CD4-positive, alpha-beta T cell (primary cell): ENCODE results near the gene ZXDC. TPM values are rescaled to one million over a fixed set of nuclear protein-coding genes. Genes with fewer than 3 reads are reported as not detected.

Experiments
- ATAC-seq: fragments of 200-7000 bp; cut with Tn5 transposase; one replicate; pipeline ENCODE4 v1.10.0; 2022; ENCODE audit warnings: mild to moderate bottlenecking; ENCODE audit not compliant: poor library complexity
- CTCF ChIA-PET: fragments of 350-600 bp; sonication (Branson Sonifier 250); formaldehyde crosslinking; loops from one replicate; lab custom pipeline; 2021; ENCODE audit warnings: antibody characterized with exemption, inconsistent platforms; lab: Charles Lee
- POLR2A ChIA-PET: fragments of 350-600 bp; sonication (Branson Sonifier 250); formaldehyde crosslinking; loops from one replicate; lab custom pipeline; 2021; ENCODE audit warnings: antibody characterized with exemption, inconsistent platforms; lab: Charles Lee
- DNase-seq, 14 experiments: peaks; one replicate each; pipeline ENCODE4 v3.0.0-alpha.2; 2013 to 2020; ENCODE audit warnings: mixed read lengths in 2 of 14
- H3K27ac ChIP-seq, 2 donors: one replicate each; pipeline versions ENCODE4 v1.5.1 to v1.7.0; 2013; ENCODE audit warnings: low read length in 2 of 2, low read depth in 1 of 2, mild to moderate bottlenecking in 1 of 2
- H3K27me3 ChIP-seq, 2 experiments: 1 replicate in 1 of 2; 2 replicates in 1 of 2; pipeline versions ENCODE4 v1.6.1 to v1.7.0; 2013; ENCODE audit warnings: low read length in 2 of 2, control low read depth in 1 of 2, mild to moderate bottlenecking in 1 of 2, moderate library complexity in 1 of 2; ENCODE audit not compliant: insufficient read depth in 2 of 2, control insufficient read depth in 1 of 2
- H3K36me3 ChIP-seq: one replicate; pipeline ENCODE4 v1.6.1; 2013; ENCODE audit warnings: low read length, control low read depth; ENCODE audit not compliant: insufficient read depth
- H3K4me1 ChIP-seq: one replicate; pipeline ENCODE4 v1.6.1; 2013; ENCODE audit warnings: low read length, control low read depth; ENCODE audit not compliant: insufficient read depth
- H3K4me3 ChIP-seq: one replicate; pipeline ENCODE4 v1.5.1; 2013; ENCODE audit warnings: mild to moderate bottlenecking, low read length, moderate library complexity
- H3K9me3 ChIP-seq, 2 experiments: 1 replicate in 1 of 2; 2 replicates in 1 of 2; pipeline versions ENCODE4 v1.6.1 to v1.7.0; 2013; ENCODE audit warnings: low read length in 2 of 2, mild to moderate bottlenecking in 2 of 2, control low read depth in 1 of 2, moderate library complexity in 1 of 2; ENCODE audit not compliant: control insufficient read depth in 1 of 2, insufficient read depth in 1 of 2
- H3K27ac Mint-ChIP-seq: one replicate; pipeline ENCODE4 v1.8.0; 2020; ENCODE audit warnings: mixed read lengths
- H3K27me3 Mint-ChIP-seq: one replicate; pipeline ENCODE4 v1.8.0; 2021; ENCODE audit warnings: mixed read lengths
- H3K36me3 Mint-ChIP-seq: one replicate; pipeline ENCODE4 v1.8.0; 2021; ENCODE audit warnings: low read depth, mixed read lengths
- H3K4me1 Mint-ChIP-seq: one replicate; pipeline ENCODE4 v1.8.0; 2021; ENCODE audit warnings: low read depth, mixed read lengths
- H3K4me3 Mint-ChIP-seq: one replicate; pipeline ENCODE4 v1.8.0; 2020; ENCODE audit warnings: mild to moderate bottlenecking, mixed read lengths
- H3K9me3 Mint-ChIP-seq: one replicate; pipeline ENCODE4 v1.8.0; 2020; ENCODE audit warnings: mixed read lengths
- intact Hi-C, 2 experiments: fragments of 100-400 bp; cut with DNase I in 1 of 2; cut with micrococcal nuclease in 1 of 2; formaldehyde crosslinking; loops; one replicate each; pipeline versions ENCODE4 v1.15.1 to v1.9.0; 2023 to 2025; cut with DNase I, micrococcal nuclease
- total RNA-seq, 174 experiments: library from RNA in 2 of 174; stranded (reverse) in 2 of 174; gene quantifications; one replicate each; pipeline ENCODE4 v1.2.3 and lab custom pipeline; 2021 to 2026
- TF ChIP-seq, protein P1 (sequence below): fragments of 200-600 bp; IDR thresholded peaks from one replicate; pipeline ENCODE4 v1.8.0; 2022; ENCODE audit warnings: antibody characterized with exemption, mild to moderate bottlenecking

ZXDC gene
- total RNA-seq, 2 experiments from 2014 or later, result 60.7 to 61.3 TPM

DNA sequence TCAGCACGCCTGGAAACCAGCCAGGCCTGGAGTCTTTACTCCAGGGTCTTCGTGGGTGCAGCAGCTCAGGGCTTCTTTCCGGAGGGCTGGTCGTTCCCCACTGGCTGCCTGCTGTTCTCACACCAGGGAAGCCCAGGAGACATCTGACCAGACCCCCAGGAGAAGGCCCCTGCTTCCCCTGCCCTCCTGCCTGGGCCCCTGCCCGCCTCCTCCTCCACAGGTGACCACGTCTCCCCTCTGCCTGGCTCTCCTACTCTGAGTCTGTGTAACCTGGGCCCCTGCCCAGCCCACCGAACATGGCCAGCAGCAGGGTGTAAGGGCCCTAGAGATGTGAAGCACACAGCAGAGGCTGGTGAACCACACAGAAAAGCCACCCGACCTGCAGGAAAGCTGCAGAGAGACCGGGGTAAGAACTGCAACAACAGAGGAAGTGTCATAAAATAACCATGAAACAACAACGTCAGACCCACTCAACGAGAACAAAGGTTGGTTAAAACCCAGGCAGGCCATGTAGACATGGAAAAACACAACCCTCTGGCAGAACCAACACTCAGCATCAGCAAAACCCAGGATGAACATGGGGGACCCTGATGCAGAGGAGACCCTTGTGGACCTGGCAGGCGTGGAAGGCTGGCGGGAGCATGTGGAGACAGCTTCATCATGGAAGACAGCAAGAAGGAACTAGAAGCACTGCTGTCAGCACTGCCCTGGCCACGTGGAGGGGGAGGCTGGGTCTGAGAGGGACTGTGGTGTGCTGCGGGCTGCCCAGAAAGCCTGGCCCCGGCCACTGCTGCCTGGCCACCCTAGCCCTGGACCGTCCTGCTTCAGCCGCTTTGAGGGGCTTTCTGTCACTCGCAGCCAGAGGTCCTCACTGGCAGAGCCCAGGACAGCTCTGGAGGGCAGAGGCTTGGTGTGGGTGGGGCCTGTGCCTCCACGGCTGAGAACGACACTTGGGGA, 21.5 kb upstream of the ZXDC start:
- no peak overlapping the region for H3K4me3 Mint-ChIP-seq
- Histone ChIP-seq H3K9me3 (no peaks in the 10 kb centered on the region), H3K36me3 (no peaks in the 10 kb centered on the region), H3K27me3 (no peaks in the 10 kb centered on the region), H3K27ac (no peak overlapping the region), H3K4me3 (no peak overlapping the region), H3K4me1 (no peaks in the 10 kb centered on the region)
- DNase-seq, result no peak
- ATAC-seq, result no peak
- TF ChIP-seq, protein P1, sequence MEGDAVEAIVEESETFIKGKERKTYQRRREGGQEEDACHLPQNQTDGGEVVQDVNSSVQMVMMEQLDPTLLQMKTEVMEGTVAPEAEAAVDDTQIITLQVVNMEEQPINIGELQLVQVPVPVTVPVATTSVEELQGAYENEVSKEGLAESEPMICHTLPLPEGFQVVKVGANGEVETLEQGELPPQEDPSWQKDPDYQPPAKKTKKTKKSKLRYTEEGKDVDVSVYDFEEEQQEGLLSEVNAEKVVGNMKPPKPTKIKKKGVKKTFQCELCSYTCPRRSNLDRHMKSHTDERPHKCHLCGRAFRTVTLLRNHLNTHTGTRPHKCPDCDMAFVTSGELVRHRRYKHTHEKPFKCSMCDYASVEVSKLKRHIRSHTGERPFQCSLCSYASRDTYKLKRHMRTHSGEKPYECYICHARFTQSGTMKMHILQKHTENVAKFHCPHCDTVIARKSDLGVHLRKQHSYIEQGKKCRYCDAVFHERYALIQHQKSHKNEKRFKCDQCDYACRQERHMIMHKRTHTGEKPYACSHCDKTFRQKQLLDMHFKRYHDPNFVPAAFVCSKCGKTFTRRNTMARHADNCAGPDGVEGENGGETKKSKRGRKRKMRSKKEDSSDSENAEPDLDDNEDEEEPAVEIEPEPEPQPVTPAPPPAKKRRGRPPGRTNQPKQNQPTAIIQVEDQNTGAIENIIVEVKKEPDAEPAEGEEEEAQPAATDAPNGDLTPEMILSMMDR, result no peak
- no peak overlapping the region for H3K27ac Mint-ChIP-seq
- no peaks in the 10 kb centered on the region for H3K27me3 Mint-ChIP-seq
- H3K4me1 Mint-ChIP-seq, result peaks cover 11% of the 10 kb centered on the region
- POLR2A ChIA-PET, result no interaction called here
- intact Hi-C loops, result no loop called here
- H3K9me3 Mint-ChIP-seq, result no peaks in the 10 kb centered on the region
- no peaks in the 10 kb centered on the region for H3K36me3 Mint-ChIP-seq
- CTCF ChIA-PET, result no interaction called here

DNA sequence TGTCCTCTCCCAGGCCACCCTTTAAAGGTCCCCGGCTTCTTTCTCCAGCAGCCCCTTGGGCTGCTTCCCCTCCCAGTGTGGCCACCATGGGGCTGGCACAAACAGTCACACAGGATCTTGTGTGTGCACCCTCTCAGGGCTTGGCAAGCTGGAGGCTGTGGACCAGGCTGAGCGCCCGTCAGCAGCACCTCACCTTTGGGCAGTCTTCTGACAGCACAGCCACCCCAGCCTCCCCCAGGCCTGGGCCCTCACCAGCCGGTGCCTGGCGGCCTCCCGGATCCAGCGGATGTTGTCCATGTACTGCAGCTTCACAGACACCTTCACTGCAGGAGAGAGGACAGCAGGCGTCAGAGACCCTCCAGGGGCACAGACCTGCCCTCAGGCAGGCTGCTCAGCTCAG, 20.1 kb upstream of the ZXDC start:
- H3K36me3 ChIP-seq, result no peaks in the 10 kb centered on the region
- DNase-seq (no peak), ATAC-seq (no peak)
- intact Hi-C loops, result no loop called here
- peaks cover 11% of the 10 kb centered on the region for H3K4me1 Mint-ChIP-seq
- no peaks in the 10 kb centered on the region for H3K36me3 Mint-ChIP-seq
- H3K4me3 Mint-ChIP-seq, result no peak overlapping the region
- CTCF ChIA-PET, result no interaction called here
- no peak overlapping the region for H3K27ac ChIP-seq
- no peak overlapping the region for H3K4me3 ChIP-seq
- POLR2A ChIA-PET, result no interaction called here
- TF ChIP-seq, protein P1, result no peak
- no peaks in the 10 kb centered on the region for H3K4me1 ChIP-seq
- H3K27me3 Mint-ChIP-seq, result no peaks in the 10 kb centered on the region
- no peaks in the 10 kb centered on the region for H3K9me3 Mint-ChIP-seq
- no peaks in the 10 kb centered on the region for H3K27me3 ChIP-seq
- H3K9me3 ChIP-seq, result no peaks in the 10 kb centered on the region
- H3K27ac Mint-ChIP-seq, result no peak overlapping the region

DNA sequence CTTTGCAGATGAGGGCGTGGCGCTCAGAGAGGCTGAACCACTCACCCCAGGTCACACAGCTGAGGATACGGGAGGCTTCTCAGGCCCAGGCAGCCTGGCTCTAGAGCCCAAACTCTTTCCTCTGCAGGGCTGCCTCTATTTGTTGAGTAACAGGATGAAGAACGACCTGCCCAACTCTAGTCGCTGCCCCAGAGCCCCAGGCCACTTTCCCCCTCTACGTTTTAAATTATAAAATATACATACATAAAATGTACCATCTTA, 19.2 kb upstream of the ZXDC start:
- ChIA-PET CTCF (no interaction called here), POLR2A (no interaction called here)
- Histone ChIP-seq H3K4me1 (no peaks in the 10 kb centered on the region), H3K9me3 (no peaks in the 10 kb centered on the region), H3K27me3 (no peaks in the 10 kb centered on the region), H3K4me3 (no peak overlapping the region), H3K36me3 (no peaks in the 10 kb centered on the region), H3K27ac (no peak overlapping the region)
- Mint-ChIP-seq H3K4me3 (no peak overlapping the region), H3K9me3 (no peaks in the 10 kb centered on the region), H3K4me1 (peaks cover 11% of the 10 kb centered on the region), H3K36me3 (no peaks in the 10 kb centered on the region), H3K27me3 (no peaks in the 10 kb centered on the region), H3K27ac (no peak overlapping the region)
- intact Hi-C loops, result no loop called here
- TF ChIP-seq, protein P1, result no peak
- no peak for ATAC-seq
- no peak for DNase-seq
